B cell (primary cell): ENCODE results near the gene ZNF774. TPM values are rescaled to one million over a fixed set of nuclear protein-coding genes. Genes with fewer than 3 reads are reported as not detected.

ENCODE experiments used
- ATAC-seq: fragments of 200-7000 bp; cut with Tn5 transposase; one replicate; pipeline ENCODE4 v1.10.0; 2021; ENCODE audit warnings: low read depth, mild to moderate bottlenecking, moderate number of reproducible peaks, moderate library complexity
- CTCF ChIA-PET: fragments of 350-600 bp; sonication (Branson Sonifier 250); formaldehyde crosslinking; loops from one replicate; lab custom pipeline; 2021; ENCODE audit warnings: antibody characterized with exemption, inconsistent platforms; lab: Charles Lee
- POLR2A ChIA-PET: fragments of 350-600 bp; sonication (Branson Sonifier 250); formaldehyde crosslinking; loops from one replicate; lab custom pipeline; 2021; ENCODE audit warnings: antibody characterized with exemption; lab: Charles Lee
- DNase-seq: peaks from one replicate; pipeline ENCODE4 v3.0.0; 2013
- H2AFZ ChIP-seq: 2 replicates; pipeline ENCODE4 v1.6.1; 2012; ENCODE audit warnings: mild to moderate bottlenecking, low read depth, low read length; ENCODE audit not compliant: insufficient read depth, poor library complexity, severe bottlenecking
- H3K27ac ChIP-seq, 2 donors: 1 replicate in 1 of 2; 2 replicates in 1 of 2; pipeline ENCODE4 v1.5.1; 2012 to 2013; ENCODE audit warnings: low read length in 2 of 2, mild to moderate bottlenecking in 2 of 2, moderate library complexity in 1 of 2
- H3K27me3 ChIP-seq, 4 experiments: fragments of 200-600 bp in 1 of 4; sonication (generic) in 1 of 4; replicated peaks in 1 of 4; 1 replicate in 2 of 4; 2 replicates in 2 of 4; pipeline versions ENCODE4 v1.6.1 to v1.7.0; 2013 to 2016; ENCODE audit warnings: low read length in 3 of 4, mild to moderate bottlenecking in 2 of 4, mixed read lengths in 1 of 4, moderate library complexity in 1 of 4; ENCODE audit not compliant: insufficient read depth in 4 of 4, control insufficient read depth in 3 of 4; ENCODE audit errors: control extremely low read depth in 1 of 4
- H3K36me3 ChIP-seq, 2 experiments: replicated peaks in 1 of 2; 1 replicate in 1 of 2; 2 replicates in 1 of 2; pipeline versions ENCODE4 v1.6.1 to v1.7.1; 2013; ENCODE audit warnings: low read length in 1 of 2; ENCODE audit not compliant: insufficient read depth in 2 of 2, control insufficient read depth in 1 of 2; ENCODE audit errors: control extremely low read depth in 1 of 2, extremely low read depth in 1 of 2
- H3K4me1 ChIP-seq, 2 donors: fragments of 200-600 bp in 1 of 2; sonication (generic) in 1 of 2; 1 replicate in 1 of 2; 2 replicates in 1 of 2; pipeline versions ENCODE4 v1.5.1 to v1.6.1; 2013 to 2017; ENCODE audit warnings: low read length in 2 of 2; ENCODE audit not compliant: control insufficient read depth in 2 of 2, insufficient read depth in 2 of 2
- H3K4me2 ChIP-seq: replicated peaks from 2 replicates; pipeline ENCODE3; 2012; ENCODE audit warnings: mild to moderate bottlenecking, low read depth, low read length; ENCODE audit not compliant: poor library complexity, severe bottlenecking
- H3K4me3 ChIP-seq, 5 experiments: fragments of 200-600 bp in 1 of 5; sonication (generic) in 1 of 5; 1 replicate in 3 of 5; 2 replicates in 2 of 5; pipeline versions ENCODE4 v1.5.1 to v1.7.0; 2011 to 2016; ENCODE audit warnings: low read length in 4 of 5, mild to moderate bottlenecking in 4 of 5, low read depth in 2 of 5, control low read depth in 1 of 5, moderate library complexity in 1 of 5; ENCODE audit not compliant: insufficient read depth in 1 of 5; ENCODE audit errors: control extremely low read depth in 1 of 5, extremely low read depth in 1 of 5
- H3K79me2 ChIP-seq: fragments of 200-600 bp; sonication (generic); one replicate; pipeline ENCODE4 v1.6.0; 2016; ENCODE audit warnings: low read length; ENCODE audit not compliant: control insufficient read depth, insufficient read depth
- H3K9ac ChIP-seq: fragments of 200-600 bp; sonication (generic); 2 replicates; pipeline ENCODE4 v1.6.1; 2017; ENCODE audit warnings: mild to moderate bottlenecking, low read length, moderate library complexity
- H3K9me3 ChIP-seq, 3 donors: one replicate each; pipeline versions ENCODE4 v1.6.1 to v1.7.1; 2013; ENCODE audit warnings: low read length in 2 of 3; ENCODE audit not compliant: control insufficient read depth in 2 of 3, insufficient read depth in 1 of 3; ENCODE audit errors: control extremely low read depth in 1 of 3
- H4K20me1 ChIP-seq: 2 replicates; pipeline ENCODE4 v1.6.0; 2012; ENCODE audit warnings: mild to moderate bottlenecking, low read length; ENCODE audit not compliant: insufficient read depth, control insufficient read depth, poor library complexity, severe bottlenecking
- H3K27ac Mint-ChIP-seq: one replicate; pipeline ENCODE4 v1.8.0; 2021; ENCODE audit warnings: mixed read lengths
- H3K27me3 Mint-ChIP-seq: one replicate; pipeline ENCODE4 v1.8.0; 2021; ENCODE audit warnings: mixed read lengths
- H3K4me1 Mint-ChIP-seq: one replicate; pipeline ENCODE4 v1.8.0; 2021; ENCODE audit warnings: mixed read lengths
- H3K4me3 Mint-ChIP-seq: one replicate; pipeline ENCODE4 v1.8.0; 2021; ENCODE audit warnings: mixed read lengths
- H3K9me3 Mint-ChIP-seq: one replicate; pipeline ENCODE4 v1.8.0; 2022; ENCODE audit warnings: mixed read lengths; ENCODE audit not compliant: insufficient read depth
- CTCF ChIP-seq: fragments of 200-600 bp; IDR thresholded peaks from one replicate; pipeline ENCODE4 v1.8.0; 2022; ENCODE audit warnings: antibody characterized with exemption, mild to moderate bottlenecking
- EZH2 ChIP-seq: IDR thresholded peaks from 2 replicates; pipeline ENCODE4 v1.6.1; 2012; ENCODE audit warnings: borderline replicate concordance, low read depth, mild to moderate bottlenecking, moderate library complexity, low read length; ENCODE audit not compliant: insufficient read depth, poor library complexity, severe bottlenecking
- WGBS: methylation state at CpG from one replicate; pipeline ENCODE4 v1.1.5; 2013; ENCODE audit warnings: missing lambda C conversion rate; ENCODE audit not compliant: insufficient coverage; 5-methylcytosine and 5-hydroxymethylcytosine counted together
- intact Hi-C: fragments of 100-400 bp; cut with micrococcal nuclease; formaldehyde crosslinking; loops from one replicate; pipeline ENCODE4 v1.10.0; 2022
- polyA plus RNA-seq: library from polyadenylated mRNA; depleted of rRNA; stranded (reverse); fragments of >200 nt; gene quantifications from 2 replicates; pipeline ENCODE4 v1.2.3, GENCODE V29; 2012
- total RNA-seq, 2 donors: library from RNA; stranded (reverse); fragments of 120-200 nt in 1 of 2; gene quantifications; 1 replicate in 1 of 2; 2 replicates in 1 of 2; pipeline versions ENCODE4 v1.2.3 to v1.2.4, GENCODE V29; 2013 to 2022

Gene ZNF774
- total and polyA plus RNA-seq, 2 donors (not counting 1 experiment from before 2014, with no cell fraction given) = 0.19 to 0.54 TPM

- peak overlapping the region; percentile 23 for H3K4me3 Mint-ChIP-seq
- no peak for DNase-seq
- Histone ChIP-seq H2AFZ (no peak overlapping the region), H3K36me3 (no peaks in the 10 kb centered on the region), H3K9ac (no peak overlapping the region), H3K27ac (no peak overlapping the region), H3K4me2 (no peak overlapping the region), H3K4me1 (peaks cover 3 to 10% of the 10 kb centered on the region in 2 donors), H3K79me2 (no peaks in the 10 kb centered on the region), H3K4me3 (no peak overlapping the region), H3K9me3 (no peaks in the 10 kb centered on the region), H4K20me1 (no peaks in the 10 kb centered on the region), H3K27me3 (no peaks in the 10 kb centered on the region)
- ChIA-PET POLR2A (no interaction called here), CTCF (no interaction called here)
- H3K9me3 Mint-ChIP-seq = no peaks in the 10 kb centered on the region
- H3K27ac Mint-ChIP-seq = no peak overlapping the region
- TF ChIP-seq CTCF (no peak), EZH2 (no peak)
- WGBS = 78% methylated on average over 8 of the region's 9 CpGs
- intact Hi-C loops = no loop called here
- H3K4me1 Mint-ChIP-seq = peaks cover 7% of the 10 kb centered on the region
- H3K27me3 Mint-ChIP-seq = no peaks in the 10 kb centered on the region
- ATAC-seq = no peak
These were observed 2.3 kb upstream of the ZNF774 start for GRCh38 chr15:90349821-90350220.

- no peaks in the 10 kb centered on the region for H4K20me1 ChIP-seq
- Mint-ChIP-seq H3K9me3 (no peaks in the 10 kb centered on the region), H3K27me3 (no peaks in the 10 kb centered on the region), H3K27ac (peak overlapping the region; percentile 71), H3K4me1 (peaks cover 7% of the 10 kb centered on the region), H3K4me3 (peak overlapping the region; percentile 90)
- no peaks in the 10 kb centered on the region for H3K9me3 ChIP-seq
- no peaks in the 10 kb centered on the region for H3K79me2 ChIP-seq
- ATAC-seq (peak; percentile 8), DNase-seq (no peak)
- WGBS = 35% methylated on average over 23 of the region's 25 CpGs
- peak overlapping the region; percentile 53 to 86 (median 81) for H3K4me3 ChIP-seq
- peak overlapping the region; percentile 91 for H2AFZ ChIP-seq
- TF ChIP-seq EZH2 (no peak), CTCF (no peak)
- intact Hi-C loops = loop anchor here (1.0 kb wide), 2 partner anchors 37 to 366 kb away; partner anchors contain the start of genes BLM and IQGAP1
- H3K27me3 ChIP-seq = no peaks in the 10 kb centered on the region
- H3K4me1 ChIP-seq = peaks cover 3 to 10% of the 10 kb centered on the region in 2 donors
- POLR2A ChIA-PET = interaction anchor here (0.7 kb wide), 1 partner anchor 19 kb away, joined by 7 read pairs; no protein-coding TSS in a partner anchor
- H3K36me3 ChIP-seq = no peaks in the 10 kb centered on the region
- H3K9ac ChIP-seq = peak overlapping the region; percentile 80
- CTCF ChIA-PET = interaction anchor here (0.7 to 2.0 kb wide), 4 partner anchors 9 to 695 kb away, joined by 4 to 8 read pairs (median 5); no protein-coding TSS in a partner anchor
- peak overlapping the region; percentile 84 for H3K4me2 ChIP-seq
- H3K27ac ChIP-seq = no peak overlapping the region
These were observed 491 bp upstream of the ZNF774 start for GRCh38 chr15:90351479-90352106.
